ENCODE data around the gene TSTD2.
"Not testable (repeated sequence)": the region's sequence is repeated elsewhere in the genome, so short reads cannot be mapped to it uniquely, and the experiment has no call there.

TSTD2 gene

DNA sequence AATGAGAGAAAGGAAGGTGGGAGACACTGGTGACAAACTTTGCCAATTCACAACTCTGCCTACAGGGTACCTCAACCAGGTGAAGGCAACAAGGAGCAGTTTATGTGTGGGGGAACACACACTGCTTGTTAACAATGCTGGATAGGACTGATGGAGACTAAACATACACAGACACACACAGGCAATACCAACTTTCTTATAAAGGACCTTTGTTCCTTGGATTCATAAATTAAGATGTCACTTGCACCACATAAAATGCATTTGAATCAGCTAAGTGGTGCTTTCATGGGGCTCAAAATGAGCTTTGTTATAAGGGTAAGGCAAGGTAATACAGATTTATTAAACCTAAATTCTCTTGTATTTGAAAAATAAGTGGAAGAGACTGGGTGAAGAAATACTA is 4.0 kb downstream of the TSTD2 start:
- no peak for DNase-seq

DNA sequence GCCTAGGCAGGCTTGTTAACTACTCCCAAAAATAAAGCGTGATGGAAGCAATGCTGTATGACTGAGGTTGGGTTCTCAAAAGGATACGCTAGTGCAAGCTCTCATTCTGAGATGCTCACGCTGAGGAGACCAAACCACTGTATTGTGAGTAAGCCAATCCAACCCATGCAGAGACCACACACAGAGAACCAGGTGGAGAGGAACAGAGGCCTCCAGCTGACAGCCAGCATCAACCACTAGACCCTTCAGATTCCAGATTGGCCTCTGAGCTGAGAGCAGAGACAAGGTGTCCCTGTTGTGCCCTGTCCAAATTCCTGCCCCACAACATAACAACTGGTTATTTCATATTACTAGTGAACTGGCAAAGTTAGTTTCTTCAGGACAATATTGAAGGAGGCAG is 4.5 kb downstream of the TSTD2 start:
- DNase-seq, result no peak

DNA sequence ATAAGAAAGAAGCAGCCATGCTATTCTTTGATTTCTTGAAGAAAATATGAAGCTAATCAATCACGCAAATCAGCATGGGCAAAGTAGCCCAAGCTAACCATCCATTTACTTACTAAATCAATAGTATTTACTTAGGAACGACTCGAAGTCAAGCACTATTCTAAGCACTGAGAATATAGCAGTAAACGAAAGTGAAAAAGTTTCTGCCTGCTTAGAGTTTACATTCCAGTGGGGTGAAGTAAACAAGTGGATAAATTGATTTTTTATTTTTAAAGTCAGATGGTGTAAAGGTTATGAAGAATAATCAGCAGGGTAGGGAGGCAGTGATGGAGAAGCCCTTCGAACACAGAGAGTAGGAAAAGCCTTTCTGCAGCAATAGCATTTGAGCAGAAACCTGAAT is 5.5 kb downstream of the TSTD2 start:
- DNase-seq, result no peak

DNA sequence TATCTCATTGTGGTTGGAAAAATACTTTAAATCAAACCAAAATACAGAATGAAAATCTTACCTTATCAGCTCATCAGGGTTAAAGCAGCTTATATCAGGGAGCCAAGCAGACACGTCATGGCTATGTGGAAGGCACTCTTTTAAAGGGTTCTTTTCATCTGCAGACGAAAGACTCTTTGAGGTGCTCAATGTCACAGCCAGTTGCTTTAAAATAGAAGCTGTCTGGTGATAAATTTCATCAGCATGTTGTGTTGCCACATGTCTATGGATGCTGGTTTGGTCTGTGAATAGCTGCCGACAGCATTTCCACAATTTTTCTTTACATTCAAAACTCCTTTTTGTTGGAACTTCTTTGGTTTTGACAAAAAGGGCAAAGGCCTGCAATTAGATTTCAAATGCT is 7.5 kb downstream of the TSTD2 start:
- DNase-seq, result no peak

DNA sequence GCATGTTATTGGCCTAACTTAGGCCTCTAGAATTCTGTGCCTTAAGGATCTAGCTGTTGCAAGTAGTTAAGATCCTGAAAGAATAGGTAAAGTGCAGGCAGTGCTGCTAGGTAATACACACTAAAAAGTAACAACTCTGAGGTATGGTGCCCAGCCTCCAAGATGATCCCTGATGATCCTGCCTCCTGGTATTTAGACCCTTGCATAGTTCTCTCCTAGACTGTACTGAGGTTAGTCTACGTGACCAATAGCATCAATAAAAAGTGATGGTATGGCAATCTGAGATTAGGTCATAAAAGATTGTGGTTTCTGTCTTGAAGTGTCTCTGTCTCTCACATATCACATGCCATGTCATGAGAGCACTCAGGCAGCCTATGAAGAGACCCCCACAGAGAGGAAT is 9.2 kb downstream of the TSTD2 start:
- DNase-seq, result no peak

DNA sequence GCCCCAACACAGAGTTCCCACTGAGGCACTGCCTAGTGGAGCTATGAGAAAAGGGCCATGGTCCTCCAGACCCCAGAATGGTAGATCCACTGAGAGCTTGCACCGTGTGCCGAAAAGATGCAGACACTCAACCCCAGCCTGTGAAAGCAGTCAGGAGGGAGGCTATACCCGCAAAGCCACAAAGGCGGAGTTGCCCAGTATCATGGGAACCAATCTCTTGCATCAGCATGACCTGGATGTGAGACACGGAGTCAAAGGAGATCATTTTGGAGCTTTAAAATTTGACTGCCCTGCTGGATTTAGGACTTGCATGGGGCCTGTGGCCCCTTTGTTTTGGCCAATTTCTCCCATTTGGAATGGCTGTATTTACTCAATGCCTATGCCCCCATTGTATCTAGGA is 10.7 kb downstream of the TSTD2 start:
- not testable (repeated sequence) for DNase-seq

DNA sequence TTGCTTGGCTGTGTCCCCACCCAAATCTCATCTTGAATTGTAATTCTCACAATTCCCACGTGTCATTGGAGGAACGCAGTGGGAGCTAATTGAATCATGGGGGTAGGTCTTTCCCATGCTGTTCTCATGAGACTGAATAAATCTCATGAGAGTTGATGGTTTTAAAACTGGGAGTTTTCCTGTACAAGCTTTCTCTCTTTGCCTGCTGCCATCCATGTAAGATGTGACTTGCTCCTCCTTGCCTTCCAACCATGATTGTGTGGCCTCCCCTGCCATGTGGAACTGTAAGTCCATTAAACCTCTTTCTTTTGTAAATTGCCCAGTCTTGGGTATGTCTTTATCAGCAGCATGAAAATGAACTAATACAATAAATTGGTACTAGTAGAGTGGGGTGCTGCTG is 13.1 kb downstream of the TSTD2 start:
- not testable (repeated sequence) for DNase-seq

DNA sequence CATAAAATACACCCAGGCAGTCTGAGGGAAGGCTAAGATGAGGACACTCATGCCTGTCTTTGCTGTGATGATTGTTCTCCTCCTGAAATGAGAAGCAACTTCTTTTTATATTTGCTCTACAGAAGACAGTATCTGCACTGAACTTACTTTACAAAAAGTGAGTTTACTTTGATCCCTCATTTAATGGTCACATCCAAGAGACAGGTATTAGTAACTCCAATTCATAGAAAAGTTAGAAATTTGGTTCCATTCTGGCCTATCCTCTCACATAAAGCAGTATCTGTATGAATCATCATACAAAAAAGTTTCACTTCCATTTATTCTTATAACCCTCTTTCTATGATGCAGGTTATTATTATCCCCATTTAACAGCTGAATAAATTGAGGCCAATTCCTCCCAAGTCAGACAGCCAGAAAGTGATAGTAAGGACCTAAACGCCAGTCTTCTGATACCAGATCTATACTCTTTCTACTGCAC is 15.2 kb downstream of the TSTD2 start:
- no peak for DNase-seq

DNA sequence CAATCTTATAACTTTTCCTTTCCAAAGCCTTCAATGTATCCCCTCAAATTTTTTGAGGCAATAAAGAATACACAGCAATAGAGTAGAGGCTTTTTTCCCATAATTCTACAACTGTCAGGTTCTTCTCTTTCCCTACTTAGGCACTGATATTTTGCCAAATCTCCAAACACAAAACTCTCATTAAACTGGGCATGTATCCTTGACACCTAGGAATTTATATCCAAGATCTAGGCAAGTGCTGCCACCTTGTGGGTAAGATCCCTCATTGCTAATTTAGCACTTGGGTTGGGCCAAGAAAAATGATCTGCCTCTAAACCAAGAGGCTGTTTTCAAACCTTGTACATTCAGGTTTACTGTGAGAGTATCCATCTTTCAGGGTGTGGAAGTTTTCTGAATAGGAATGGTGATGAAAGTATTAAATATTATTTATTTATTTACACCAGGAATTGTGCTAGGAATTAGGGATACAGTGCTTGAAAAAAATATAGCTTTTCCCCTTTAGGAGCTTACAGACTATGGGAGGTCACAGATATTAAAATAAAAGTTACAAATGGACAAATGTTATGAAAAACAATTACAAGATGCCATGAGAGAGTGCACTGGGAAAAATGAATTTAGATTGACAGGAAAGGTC is 17.6 kb downstream of the TSTD2 start:
- peak; percentile 38 for DNase-seq

DNA sequence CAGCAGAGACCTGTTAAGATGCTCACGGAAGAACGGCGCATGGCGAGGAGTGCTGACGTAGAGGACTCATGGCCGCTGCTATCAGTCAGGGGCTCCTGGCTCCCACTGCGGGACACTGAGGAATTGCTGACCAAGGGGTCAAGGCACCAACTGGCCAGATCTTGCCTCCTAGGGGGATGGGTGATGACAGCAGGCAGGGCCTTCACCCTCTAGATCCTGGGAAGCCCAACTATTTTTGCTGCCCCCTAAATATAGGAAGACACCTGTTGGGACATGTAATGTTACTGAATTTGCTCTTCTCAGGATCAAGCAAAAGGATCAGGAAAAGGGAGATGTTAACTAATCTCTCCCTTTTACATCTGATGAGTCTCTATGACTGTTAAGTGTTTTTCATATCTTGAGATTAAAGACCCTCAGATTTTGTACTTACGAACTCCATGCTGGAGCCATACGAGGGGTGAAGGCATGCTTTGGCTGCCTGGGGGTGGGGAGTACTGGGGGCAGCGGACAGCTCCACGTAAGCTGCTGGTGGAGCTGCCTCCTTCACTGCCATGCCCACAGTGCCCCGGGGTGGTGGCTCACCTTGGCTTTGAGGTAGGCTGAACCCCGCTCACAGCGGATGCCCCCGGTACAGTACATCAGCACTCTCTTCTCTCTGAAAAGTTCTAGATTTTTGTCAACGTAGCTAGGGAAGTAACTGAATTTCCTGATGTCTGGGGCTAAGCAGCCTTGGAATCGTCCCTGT is 28.1 kb downstream of the TSTD2 start:
- no peak for DNase-seq

DNA sequence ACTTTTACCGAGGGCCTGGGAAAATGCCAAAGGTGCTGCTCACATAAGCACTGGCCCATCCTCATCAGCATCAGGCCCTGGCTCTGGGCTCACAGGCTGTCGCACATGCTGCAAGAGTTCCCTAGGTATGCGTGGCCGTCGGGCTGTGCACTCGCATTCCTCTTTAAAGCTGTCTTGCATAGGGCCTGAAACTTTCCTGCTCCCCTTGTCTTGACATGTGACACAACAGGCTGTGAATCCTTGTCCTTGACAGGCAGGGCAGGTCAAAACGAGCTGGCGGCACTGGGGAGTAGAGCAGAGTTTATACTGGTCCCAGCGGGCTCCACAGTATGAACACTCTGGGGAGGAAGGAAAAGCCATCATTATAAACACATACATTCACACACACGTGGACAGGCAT is 30.7 kb downstream of the TSTD2 start:
- no peak for DNase-seq

DNA sequence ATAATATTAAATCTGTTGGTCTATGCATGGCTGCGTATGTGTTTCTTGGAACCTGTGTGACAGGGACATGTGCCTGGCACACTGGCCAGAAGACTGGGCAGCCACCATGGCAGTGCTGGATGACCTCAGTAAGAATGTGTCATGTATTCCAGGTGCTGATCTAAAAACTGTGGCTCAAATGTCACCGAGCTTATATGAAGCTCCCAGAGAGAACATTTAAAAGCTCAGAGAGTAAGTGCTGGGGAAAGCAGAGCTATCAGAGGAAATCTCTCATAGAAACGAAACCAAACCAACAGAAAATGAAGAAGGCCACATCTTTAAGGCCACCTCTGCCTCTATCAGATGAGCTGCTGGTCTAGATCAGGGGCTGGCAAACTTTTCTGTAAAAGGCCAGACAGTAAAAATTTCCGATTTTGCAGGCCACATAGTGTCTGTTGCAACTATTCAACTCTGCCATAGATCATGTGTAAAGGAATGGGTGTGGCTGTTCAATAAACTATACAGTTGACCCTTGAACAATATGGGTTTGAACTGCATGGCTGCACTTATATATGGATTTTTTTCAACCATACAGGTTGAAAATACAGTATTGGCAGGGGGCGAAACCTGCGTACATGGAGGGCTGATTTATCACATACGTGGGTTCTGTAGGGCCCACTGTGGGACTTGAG is 31.8 kb downstream of the TSTD2 start:
- DNase-seq, result no peak

DNA sequence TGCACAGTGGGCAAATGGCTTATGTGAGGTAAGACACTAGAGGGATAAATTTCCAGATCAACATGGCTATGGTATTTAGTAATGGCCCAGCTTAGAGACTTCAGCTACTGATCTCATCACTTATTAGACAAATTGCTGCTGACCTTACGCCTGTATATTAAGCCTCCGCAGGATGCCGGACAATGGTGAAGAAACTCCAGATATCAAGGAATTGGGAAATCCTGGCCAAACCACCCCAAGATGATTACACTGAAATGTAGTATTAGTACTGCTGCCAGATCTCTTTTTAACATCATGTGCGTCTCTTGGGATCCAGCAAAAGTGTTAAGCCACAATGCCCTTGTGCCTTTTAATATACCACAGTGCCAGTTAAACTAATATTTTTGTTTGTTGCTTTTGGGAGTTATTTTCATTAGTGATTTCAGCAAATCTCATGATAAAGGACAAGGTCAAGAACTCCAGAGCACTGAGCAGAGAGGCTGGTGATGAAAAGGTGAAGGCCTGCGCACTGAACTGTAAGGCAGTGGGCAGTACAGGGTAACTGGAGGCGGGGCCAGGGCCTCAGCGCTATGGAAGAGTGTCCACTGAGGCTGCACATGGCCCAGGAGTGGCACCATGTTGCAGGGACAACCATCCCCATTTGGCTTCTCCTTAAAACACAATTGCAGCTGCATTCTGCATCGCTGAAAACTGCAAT is 32.5 kb downstream of the TSTD2 start:
- DNase-seq, result no peak

DNA sequence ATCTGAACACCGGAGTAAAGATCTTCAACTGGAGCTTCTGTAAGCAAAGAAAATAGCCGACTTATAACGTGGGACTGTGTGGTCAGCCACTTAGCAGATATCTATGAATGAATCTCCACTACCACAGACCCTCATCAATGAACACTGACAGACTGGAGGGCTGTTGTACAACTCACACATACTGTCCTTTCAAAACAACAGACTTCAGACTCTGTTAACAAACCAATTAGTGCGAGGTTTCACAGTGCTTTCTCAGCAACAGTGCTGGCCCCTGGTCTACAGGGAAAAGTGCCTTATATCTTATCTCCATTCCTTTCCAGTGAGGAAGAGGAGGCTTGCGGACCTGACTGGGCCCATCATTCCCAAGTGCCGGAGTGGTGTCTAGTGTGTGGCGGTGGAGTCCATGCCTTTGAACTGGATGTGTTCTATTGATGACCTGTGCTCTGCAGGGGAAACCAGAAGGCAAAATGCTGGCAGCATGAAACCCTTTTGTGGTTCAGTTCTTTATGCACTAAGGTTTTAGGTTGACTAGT is 33.8 kb downstream of the TSTD2 start:
- DNase-seq, result no peak

DNA sequence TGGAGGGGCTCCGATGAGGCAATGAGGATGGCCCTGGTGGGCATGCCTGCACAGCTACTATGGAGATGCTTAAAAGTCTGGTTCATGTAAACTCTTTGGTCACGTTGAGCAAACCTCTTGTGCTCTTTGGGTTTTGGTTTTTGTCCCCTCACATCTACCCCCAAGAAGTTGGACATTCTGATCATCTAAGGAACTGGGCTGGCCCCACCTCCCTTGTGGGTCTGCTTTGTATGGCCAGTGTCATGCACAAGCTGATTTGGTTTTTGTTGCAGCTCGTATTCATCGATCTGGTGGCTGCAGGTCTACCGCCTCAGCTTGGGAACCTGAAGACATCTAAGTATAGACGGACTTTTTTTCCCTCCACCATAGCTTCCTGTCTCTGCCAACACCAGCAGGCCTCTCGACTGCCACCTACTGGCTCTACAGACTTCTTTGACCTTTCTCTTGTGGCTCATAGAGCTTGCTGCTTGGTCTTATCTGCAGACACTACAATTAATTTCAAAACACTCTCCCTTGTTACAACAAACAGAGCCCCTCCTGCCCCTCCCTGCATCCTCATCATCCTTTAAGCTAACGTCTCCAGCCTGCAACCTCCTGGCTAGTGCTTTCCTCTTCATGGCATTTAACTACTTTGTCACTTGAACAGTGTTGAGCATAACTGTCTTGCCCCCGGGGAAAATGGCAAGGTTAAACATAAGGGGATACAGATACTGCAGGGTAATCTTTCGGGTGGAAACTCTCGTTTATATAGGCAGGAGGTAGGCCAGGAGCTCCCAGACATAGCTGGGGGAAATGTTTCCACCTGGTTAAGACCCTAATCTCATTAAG is 34.5 kb downstream of the TSTD2 start:
- DNase-seq, result peak; percentile 54

DNA sequence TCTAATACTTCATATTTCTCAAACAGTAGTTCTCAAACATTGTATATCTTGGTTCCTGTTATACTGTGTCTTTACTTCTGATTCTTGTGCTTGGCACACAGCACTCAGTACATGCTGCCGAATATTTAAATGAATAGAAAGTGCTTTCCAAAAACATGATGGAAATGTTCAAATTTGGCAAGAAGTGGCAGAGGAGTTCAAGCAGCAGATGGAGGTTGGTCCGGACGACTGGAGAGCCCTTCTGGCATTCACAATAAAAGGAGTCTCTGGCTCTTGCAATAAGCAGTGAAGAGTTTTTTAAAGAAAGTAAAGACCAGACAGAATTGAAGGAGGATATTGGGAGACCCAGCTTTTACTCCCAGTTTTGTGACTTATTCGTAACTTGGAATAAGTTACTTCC is 36.3 kb downstream of the TSTD2 start:
- DNase-seq, result no peak

DNA sequence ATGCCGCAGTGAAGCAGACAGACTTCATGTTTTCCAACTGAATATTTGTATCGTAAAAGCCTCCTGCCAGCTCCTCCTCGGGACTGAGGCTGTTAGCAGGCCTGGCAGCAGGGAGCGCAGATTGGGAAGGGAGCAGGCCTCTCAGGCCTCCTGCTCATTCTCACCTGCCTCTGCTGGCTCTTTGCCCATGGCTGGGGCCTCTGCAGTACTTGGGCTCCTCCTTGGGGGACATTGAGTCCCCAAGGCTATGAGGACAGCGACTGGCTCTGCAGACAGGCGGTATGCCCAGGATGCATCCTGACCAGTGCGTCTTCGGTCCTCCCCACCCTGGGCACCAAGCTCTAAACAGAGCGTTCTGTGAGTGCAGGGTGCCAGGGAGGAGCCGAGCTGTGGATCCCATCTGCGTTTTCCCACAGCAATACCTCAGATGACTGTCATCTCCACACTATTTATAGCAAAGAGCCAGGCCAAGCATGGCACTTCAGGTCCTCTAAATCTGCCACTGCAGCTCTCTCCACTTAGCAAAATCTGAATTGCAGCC is 38.7 kb downstream of the TSTD2 start:
- DNase-seq, result peak; percentile 84

DNA sequence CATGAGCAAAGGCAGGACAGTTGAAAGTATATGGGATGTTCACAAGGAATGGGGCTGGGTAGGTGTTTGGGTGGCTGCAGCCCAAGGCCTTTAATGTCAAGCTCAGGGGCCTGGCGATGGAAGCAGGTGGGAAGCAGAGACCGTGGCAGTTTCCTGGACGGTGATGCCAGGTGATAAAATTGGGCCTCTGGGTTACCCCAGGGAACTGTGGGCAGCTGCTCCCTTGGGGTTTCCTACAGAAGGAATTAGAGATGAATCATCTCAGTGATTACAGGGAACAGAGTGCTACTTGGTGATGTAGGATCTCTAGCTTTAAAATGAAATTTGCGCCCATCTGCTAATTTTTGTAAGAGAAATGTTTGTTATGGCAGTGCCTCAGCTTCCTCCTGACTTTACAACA is 39.2 kb downstream of the TSTD2 start:
- peak; percentile 40 for DNase-seq

DNA sequence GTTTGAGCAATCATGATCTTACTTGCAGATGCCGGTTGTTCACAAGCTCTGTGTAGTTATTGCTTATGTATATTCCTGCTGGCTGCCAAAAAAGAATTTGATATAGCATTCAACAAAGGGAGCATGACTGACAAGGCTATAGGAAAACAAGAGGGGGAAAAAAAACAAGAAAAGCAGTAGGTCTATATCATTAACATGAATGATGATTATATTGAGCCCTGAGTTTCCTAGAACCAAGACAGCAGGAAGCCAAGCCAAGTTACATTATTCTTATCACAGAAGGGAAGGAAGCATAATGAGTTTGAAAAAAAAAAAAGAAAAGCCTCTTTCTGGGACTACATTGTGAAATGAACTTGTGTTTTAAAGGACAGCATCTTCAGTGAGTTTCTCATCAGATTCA is 41.0 kb downstream of the TSTD2 start:
- DNase-seq, result no peak

DNA sequence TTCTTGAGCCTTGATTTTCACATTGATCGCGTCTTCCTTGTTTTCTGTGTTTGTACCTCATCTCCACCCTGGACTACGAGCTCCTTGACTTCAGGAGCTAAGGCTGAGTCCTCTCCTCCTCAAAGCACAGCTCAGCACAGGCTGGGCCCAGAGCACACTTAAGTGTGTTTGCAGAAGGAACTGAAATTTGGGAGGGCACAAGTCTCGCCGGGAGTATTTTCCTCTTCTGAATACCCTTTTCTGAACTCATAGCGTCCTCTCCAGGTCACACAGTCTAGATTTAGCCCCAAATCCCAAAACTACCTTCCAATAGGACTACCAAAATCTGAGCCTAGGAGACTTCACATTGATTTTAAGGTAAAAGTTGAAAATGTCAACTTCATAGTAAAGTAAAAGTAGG is 41.6 kb downstream of the TSTD2 start:
- DNase-seq, result no peak

DNA sequence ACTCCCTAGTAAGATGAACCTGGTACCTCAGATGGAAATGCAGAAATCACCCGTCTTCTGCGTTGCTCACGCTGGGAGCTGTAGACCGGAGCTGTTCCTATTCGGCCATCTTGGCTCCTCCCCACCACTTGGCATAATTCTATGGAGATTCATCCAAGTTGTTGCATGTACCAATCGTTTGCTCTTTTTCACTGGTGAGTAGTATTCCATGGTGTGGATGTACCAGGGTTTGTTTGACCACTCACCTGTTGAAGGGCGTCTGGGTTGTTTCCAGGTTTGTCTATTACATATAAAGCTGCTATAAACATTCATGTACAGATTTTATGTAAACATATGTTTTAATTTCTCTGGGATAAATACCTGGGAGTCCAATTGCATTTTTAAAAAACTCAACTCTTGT is 46.3 kb downstream of the TSTD2 start:
- DNase-seq, result not testable (repeated sequence)

DNA sequence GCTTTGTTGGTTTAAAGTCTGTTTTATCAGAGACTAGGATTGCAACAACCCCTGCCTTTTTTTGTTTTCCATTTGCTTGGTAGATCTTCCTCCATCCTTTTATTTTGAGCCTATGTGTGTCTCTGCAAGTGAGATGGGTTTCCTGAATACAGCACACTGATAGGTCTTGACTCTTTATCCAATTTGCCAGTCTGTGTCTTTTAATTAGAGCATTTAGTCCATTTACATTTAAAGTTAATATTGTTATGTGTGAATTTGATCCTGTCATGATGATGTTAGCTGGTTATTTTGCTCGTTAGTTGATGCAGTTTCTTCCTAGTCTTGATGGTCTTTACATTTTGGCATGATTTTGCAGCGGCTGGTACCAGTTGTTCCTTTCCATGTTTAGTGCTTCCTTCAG is 48.4 kb downstream of the TSTD2 start:
- not testable (repeated sequence) for DNase-seq

All from NCI-H2171 (cell line).